Amniotic stem cell (primary cell): Measurements from ENCODE around the gene RNF2.
"Not testable (repeated sequence)": the region's sequence is repeated elsewhere in the genome, so short reads cannot be mapped to it uniquely, and the experiment has no call there.

Source experiments
- DNase-seq: peaks from one replicate; lab custom pipeline; 2025; lab: John Stamatoyannopoulos, UW

RNF2 gene

DNA sequence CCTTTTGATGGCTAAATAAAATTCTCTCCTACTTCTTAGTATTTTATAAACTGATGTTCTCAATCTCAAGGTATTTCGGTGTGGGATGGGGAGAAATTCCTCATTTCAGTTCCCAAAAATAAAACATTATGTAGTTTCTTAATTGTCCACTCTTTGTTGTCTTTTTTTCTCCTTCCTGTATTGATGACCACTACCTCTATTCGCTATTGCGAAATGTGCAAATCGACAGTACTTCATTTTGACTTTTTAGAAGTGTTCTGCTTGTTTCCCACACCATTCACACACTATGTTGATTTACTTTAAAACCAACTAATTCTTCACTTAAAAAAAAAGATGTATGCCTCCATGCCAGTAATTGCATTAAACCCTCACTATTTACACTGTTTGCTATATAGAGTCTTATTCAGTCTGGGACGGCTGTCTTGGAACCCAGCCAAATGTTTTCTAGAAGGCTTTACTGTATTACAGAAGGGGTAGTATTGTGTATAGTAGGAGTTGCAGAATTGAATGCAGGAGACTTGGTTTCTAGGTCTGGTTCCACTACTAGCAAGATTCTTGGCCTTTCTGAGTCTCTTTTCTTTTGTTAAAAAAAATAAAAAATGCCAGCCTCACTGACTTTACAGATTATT, 5.6 kb downstream of the RNF2 start:
- no peak for DNase-seq

- no peak for DNase-seq
Observed at GRCh38 chr1:185053204-185053603, 7.8 kb downstream of the RNF2 start.

DNA sequence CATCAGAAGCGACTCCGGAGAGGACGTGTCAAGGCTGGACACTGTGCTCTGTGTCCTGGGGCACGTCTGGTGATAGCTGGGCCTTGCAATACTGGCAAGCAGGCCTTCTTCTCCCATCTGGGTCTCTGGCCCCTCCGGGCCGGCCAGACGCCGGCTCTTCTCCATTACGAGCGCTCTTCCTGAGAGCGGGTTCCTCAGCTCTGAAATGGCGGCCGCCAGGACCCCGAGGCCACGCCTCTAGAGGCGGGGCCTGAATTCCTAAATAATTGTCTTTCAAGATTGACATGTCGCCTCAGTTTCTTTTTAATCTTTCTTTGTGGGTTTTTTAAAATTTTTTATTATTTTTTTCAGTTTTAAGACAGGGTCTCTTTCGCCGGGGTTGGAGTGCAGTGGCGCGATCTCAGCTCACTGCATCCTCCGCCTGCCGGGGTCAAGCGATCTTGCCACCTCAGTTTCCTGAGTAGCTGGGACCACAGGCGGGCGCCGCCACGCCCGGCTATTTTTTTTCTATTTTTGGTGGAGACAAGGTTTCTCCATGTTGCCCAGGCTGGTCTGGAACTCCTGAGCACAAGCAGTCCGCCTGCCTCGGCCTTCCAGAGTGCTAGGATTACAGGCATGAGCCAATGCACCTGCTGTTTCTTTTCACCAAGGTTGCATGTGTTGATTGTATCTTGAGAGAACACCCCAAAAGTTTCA, 9.2 kb downstream of the RNF2 start:
- no peak for DNase-seq

DNA sequence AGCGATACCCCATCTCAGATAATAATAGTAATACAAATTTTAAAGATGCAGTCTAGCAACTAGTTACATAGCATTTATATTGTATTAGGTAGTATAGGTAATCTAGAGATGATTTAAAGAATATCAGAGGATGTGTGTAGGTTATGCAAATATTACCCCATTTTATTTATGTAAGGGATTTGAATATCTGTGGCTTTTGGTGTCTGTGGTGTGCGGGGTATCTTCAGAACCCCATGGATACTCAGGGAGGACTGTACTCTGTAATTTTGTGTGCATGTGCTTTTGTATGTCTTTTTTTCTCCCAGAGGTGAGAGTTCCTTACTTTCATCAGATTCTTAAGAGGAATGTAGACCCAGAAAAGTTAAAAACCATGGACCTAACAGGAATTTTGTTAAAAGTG, 12.8 kb downstream of the RNF2 start:
- DNase-seq, result no peak

DNA sequence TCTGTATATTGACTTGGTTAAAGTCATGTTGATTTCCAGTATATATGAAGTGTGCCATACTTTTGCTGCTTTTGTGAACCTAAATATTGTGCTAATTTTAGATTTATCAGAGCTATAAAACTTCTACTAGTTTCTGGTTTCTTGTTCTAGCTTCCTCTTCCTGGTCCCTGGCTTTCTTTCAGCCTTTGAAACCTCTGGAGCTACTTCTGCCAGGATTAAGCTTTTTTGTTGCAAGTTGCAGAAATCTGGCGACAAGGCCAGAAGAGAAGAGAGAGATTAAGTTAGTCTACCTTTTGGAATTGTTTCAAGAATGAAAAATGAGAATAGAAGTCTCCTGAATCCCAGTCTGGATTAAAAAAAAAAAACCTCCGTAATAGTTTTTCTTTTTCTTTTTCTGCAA, 13.5 kb downstream of the RNF2 start:
- no peak for DNase-seq

GRCh38 chr1:185059950-185060571, 14.7 kb downstream of the RNF2 start:
- DNase-seq, result no peak

- no peak for DNase-seq
Observed at GRCh38 chr1:185062710-185063370, 17.5 kb downstream of the RNF2 start.

DNA sequence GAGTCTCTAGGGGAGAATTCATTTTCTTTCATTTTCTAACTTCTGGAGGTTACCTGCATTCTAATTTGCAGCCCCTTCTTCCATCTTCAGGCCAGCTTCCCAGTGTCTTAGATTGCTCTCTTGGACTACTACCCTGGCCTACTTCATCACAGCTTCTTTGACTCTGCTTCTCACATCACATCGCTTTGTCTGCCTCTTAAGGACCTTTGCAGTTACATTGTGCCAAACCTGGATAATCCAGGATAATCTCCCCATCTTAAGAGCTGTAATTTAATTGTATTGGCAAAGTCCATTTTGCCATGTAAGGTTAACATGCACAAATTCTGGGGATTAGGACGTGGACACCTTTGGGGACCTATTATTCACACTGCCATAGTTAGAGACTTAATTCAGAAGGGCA, 18.4 kb downstream of the RNF2 start:
- DNase-seq, result no peak

GRCh38 chr1:185065006-185065405, 19.6 kb downstream of the RNF2 start:
- DNase-seq, result not testable (repeated sequence)

GRCh38 chr1:185066181-185066580, 20.8 kb downstream of the RNF2 start:
- no peak for DNase-seq

- no peak for DNase-seq
Observed at GRCh38 chr1:185068341-185068740, 23.0 kb downstream of the RNF2 start.

GRCh38 chr1:185069202-185069772, 23.9 kb downstream of the RNF2 start:
- no peak for DNase-seq

GRCh38 chr1:185070051-185070450, 24.7 kb downstream of the RNF2 start:
- DNase-seq, result no peak

GRCh38 chr1:185073725-185074124, 28.4 kb downstream of the RNF2 start:
- DNase-seq, result no peak

DNA sequence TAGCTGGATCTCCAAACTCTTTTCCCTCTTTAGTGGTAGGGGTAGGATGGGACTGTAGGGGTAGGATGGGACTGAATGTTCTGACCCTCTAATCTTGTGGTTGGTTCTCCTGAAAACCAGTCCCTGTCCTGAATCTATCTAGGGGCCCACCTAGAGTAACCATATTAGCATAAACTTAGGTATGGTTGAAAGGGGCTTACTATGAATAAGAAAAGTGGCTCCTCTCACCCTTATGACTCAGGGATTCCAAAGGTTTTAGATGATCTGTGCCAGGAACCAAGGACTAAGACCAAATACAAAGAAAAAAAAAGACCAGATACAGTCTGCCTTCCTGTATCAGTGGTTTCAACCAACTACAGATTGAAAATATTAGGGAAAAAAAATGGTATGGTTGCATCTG, 28.9 kb downstream of the RNF2 start:
- no peak for DNase-seq

DNA sequence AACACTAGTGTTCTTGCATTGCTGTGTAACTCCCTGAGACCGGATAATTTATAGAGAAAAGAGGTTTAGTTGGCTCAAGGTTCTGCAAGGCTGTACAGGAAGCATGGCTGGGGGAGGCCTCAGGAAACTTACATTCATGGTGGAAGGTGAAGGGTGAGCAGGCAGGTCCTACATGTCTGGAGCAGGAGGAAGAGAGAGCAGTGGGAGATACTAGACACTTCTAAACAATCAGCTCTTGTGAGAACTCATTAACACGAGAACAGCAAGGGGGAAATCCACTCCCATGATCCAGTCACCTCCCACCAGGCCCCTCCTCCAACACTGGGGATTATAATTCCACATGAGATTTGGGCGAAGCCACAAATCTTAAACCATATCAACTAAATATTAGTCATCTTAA, 30.1 kb downstream of the RNF2 start:
- DNase-seq, result no peak

DNA sequence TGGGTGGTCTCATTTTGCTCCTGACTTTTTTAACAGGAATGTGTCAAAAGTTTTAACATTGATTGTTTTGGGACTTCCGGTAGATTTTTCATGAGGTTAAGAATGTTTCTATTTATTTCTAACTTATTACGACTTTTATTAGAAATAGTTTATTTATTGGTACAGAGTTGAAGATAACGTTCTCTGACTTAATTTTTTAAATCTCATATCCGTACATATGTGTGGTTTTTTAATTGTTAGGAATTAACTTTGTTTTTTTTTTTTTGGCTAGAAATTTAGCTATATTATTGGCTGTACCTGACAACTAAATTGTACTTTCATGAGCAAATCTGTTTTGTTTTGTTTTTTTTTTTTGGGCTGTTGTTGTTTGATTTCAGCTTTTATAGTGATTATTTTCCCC, 32.0 kb downstream of the RNF2 start:
- no peak for DNase-seq

DNA sequence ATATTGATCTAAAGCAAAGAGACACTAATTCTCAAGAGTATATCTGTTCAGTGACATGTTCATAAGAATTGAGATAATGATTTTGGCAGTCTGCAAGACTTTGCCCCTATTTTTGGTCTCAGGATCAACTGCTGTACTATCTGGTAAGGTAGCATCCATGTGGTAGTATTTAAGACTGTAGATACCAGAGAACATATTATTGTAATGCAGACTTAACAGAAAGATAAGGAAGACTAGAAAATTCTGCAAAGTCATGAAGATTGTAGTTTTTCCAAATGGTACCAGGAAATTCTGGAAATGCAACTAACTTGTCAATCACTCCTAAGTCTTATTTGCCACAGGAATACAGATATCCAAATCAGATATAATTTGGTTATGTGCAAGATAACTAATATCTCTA, 35.1 kb downstream of the RNF2 start:
- DNase-seq, result no peak

DNA sequence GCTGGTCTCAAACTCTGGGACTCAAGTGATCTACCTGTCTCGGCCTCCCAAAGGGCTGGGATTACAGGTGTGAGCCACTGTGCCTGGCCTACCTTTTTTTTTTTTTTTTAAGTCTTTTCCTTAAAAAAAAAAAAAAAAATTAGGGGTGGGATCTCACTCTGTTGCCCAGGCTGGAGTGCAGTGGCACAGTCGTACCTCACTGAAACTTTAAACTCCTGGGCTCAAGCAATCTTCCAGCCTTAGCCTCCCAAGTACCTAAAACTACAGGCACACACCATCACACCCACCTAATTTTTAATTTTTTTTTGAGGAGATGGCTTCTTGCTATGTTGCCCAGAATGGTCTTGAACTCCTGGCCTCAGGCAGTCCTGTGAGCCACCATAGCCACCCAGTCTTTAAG, 38.5 kb downstream of the RNF2 start:
- no peak for DNase-seq

DNA sequence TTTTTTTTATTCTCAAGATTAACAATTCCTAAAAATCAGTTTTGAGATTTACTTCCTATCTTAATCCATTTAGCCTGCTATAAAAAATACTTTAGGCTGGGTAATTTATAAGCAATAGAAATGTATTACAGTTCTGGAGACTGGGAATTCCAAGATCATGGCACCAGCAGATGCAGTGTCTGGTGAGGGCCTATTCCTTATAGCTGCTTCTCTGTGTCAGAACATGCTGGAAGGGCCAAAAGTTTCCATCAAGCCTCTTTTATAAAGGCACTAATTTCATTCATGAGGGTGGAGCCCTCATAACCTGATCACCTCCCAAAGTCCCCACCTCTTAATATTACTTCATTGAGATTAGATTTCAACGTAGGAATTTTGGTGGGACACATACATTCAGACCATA, 41.7 kb downstream of the RNF2 start:
- DNase-seq, result no peak

GRCh38 chr1:185087746-185088145, 42.4 kb downstream of the RNF2 start:
- DNase-seq, result no peak

DNA sequence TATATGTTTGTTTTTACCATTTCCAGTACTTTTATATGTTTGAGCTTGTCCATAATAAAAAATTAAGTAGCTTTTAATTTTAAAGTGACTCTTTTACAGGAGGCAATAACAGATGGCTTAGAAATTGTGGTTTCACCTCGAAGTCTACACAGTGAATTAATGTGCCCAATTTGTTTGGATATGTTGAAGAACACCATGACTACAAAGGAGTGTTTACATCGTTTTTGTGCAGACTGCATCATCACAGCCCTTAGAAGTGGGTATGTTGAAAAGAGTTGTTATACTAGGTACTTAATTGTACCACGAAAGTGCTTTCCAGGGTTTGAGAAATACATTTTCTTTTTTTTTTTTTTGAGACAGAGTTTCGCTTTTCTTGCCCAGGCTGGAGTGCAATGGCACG, 46.1 kb downstream of the RNF2 start:
- DNase-seq, result no peak

DNA sequence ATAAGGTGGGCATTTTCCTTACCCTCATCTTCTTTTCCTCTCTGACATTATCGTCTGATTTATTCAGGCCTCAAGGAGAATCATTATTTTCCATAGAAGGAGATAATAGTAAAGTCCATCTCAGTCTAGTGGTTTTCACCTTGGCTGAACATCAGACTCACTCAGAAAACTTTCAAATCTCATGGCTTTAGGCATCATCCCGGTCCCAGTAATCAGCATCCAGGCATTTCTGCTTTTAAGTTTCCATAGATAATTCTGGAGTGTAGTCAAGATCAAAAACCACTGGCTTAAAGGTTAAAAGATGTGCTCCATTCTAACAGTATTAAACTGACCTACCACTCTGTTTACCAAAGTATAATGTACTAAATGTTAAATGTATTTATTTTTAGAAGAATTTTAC, 49.4 kb downstream of the RNF2 start:
- no peak for DNase-seq
